H9 (cell line): ENCODE data around the gene SPCS2. TPM values are rescaled to one million over a fixed set of nuclear protein-coding genes. Genes with fewer than 3 reads are reported as not detected.
"Not testable (repeated sequence)": the region's sequence is repeated elsewhere in the genome, so short reads cannot be mapped to it uniquely, and the experiment has no call there.

Experiments
- DNase-seq: peaks from one replicate; pipeline ENCODE4 v3.0.0-alpha.2; 2017
- H2AFZ ChIP-seq: one replicate; pipeline ENCODE4 v1.6.1; 2013; ENCODE audit warnings: mild to moderate bottlenecking, low read length, control low read depth, moderate library complexity
- H2AK5ac ChIP-seq: 2 replicates; pipeline ENCODE4 v1.6.1; 2013; ENCODE audit warnings: low read length, control low read depth, mixed read lengths; ENCODE audit not compliant: insufficient read length
- H2BK120ac ChIP-seq: one replicate; pipeline ENCODE4 v1.6.1; 2013; ENCODE audit warnings: low read depth, mild to moderate bottlenecking, low read length, control low read depth, inconsistent platforms; ENCODE audit not compliant: poor library complexity, severe bottlenecking
- H2BK12ac ChIP-seq: 2 replicates; pipeline ENCODE4 v1.6.1; 2013; ENCODE audit warnings: low read length, control low read depth, mixed read lengths, low read depth; ENCODE audit not compliant: insufficient read length
- H2BK15ac ChIP-seq: 2 replicates; pipeline ENCODE4 v1.6.1; 2013; ENCODE audit warnings: low read depth, low read length, control low read depth
- H2BK20ac ChIP-seq: one replicate; pipeline ENCODE4 v1.6.1; 2013; ENCODE audit warnings: low read depth, mild to moderate bottlenecking, low read length, control low read depth, inconsistent platforms; ENCODE audit not compliant: poor library complexity, severe bottlenecking
- H2BK5ac ChIP-seq: 2 replicates; pipeline ENCODE4 v1.6.1; 2013; ENCODE audit warnings: low read length, control low read depth, mixed read lengths; ENCODE audit not compliant: insufficient read length
- H3K14ac ChIP-seq: 2 replicates; pipeline ENCODE4 v1.6.1; 2013; ENCODE audit warnings: low read length, control low read depth; ENCODE audit not compliant: insufficient read depth
- H3K18ac ChIP-seq: 2 replicates; pipeline ENCODE4 v1.6.1; 2013; ENCODE audit warnings: low read depth, mild to moderate bottlenecking, mixed read lengths, low read length, control low read depth; ENCODE audit not compliant: insufficient read length
- H3K23ac ChIP-seq: 2 replicates; pipeline ENCODE4 v1.6.1; 2013; ENCODE audit warnings: low read length, control low read depth, mixed read lengths, low read depth; ENCODE audit not compliant: insufficient read length
- H3K23me2 ChIP-seq: 2 replicates; pipeline ENCODE4 v1.6.1; 2013; ENCODE audit warnings: low read depth, mild to moderate bottlenecking, mixed read lengths, low read length, control low read depth; ENCODE audit not compliant: insufficient read length, poor library complexity, severe bottlenecking
- H3K27ac ChIP-seq: 2 replicates; pipeline ENCODE4 v1.5.1; 2013; ENCODE audit warnings: low read length, control low read depth, mixed read lengths, low read depth; ENCODE audit not compliant: insufficient read length
- H3K27me3 ChIP-seq: 2 replicates; pipeline ENCODE4 v1.6.1; 2013; ENCODE audit warnings: low read length, control low read depth, inconsistent platforms; ENCODE audit not compliant: insufficient read depth
- H3K4ac ChIP-seq: 2 replicates; pipeline ENCODE4 v1.6.1; 2013; ENCODE audit warnings: low read depth, mild to moderate bottlenecking, control low read depth, inconsistent platforms, low read length, moderate library complexity
- H3K4me1 ChIP-seq: 2 replicates; pipeline ENCODE4 v1.6.1; 2013; ENCODE audit warnings: low read length, control low read depth, inconsistent platforms; ENCODE audit not compliant: insufficient read depth
- H3K4me2 ChIP-seq: 2 replicates; pipeline ENCODE4 v1.6.1; 2013; ENCODE audit warnings: low read length, control low read depth, mixed read lengths; ENCODE audit not compliant: insufficient read length, insufficient read depth
- H3K56ac ChIP-seq: 2 replicates; pipeline ENCODE4 v1.6.1; 2013; ENCODE audit warnings: low read depth, mild to moderate bottlenecking, mixed read lengths, low read length, control low read depth; ENCODE audit not compliant: insufficient read length
- H3K79me1 ChIP-seq: 2 replicates; pipeline ENCODE4 v1.6.1; 2013; ENCODE audit warnings: low read depth, mild to moderate bottlenecking, moderate library complexity, low read length, control low read depth, inconsistent platforms; ENCODE audit not compliant: insufficient read depth, poor library complexity, severe bottlenecking
- H3K79me2 ChIP-seq: 2 replicates; pipeline ENCODE4 v1.6.1; 2013; ENCODE audit warnings: low read length, control low read depth, inconsistent platforms; ENCODE audit not compliant: insufficient read depth
- H3K9ac ChIP-seq: 2 replicates; pipeline ENCODE4 v1.6.1; 2013; ENCODE audit warnings: low read length, control low read depth, mixed read lengths; ENCODE audit not compliant: insufficient read length; ENCODE audit errors: extremely low read depth
- H3K9me3 ChIP-seq: one replicate; pipeline ENCODE4 v1.6.1; 2013; ENCODE audit warnings: low read depth, low read length, inconsistent platforms; ENCODE audit not compliant: control insufficient read depth
- H3T11ph ChIP-seq: one replicate; pipeline ENCODE4 v1.6.1; 2013; ENCODE audit warnings: mild to moderate bottlenecking, low read length, control low read depth, inconsistent platforms
- H4K20me1 ChIP-seq: one replicate; pipeline ENCODE4 v1.6.1; 2013; ENCODE audit not compliant: control insufficient read depth, insufficient read length, insufficient read depth
- H4K5ac ChIP-seq: 2 replicates; pipeline ENCODE4 v1.6.1; 2013; ENCODE audit warnings: low read depth, mild to moderate bottlenecking, mixed read lengths, low read length, control low read depth; ENCODE audit not compliant: insufficient read length
- H4K8ac ChIP-seq: replicated peaks from 2 replicates; pipeline ENCODE4 v1.6.1; 2013; ENCODE audit warnings: low read length, control low read depth, mixed read lengths, low read depth; ENCODE audit not compliant: insufficient read length
- H4K91ac ChIP-seq: 2 replicates; pipeline ENCODE4 v1.6.1; 2013; ENCODE audit warnings: low read depth, mild to moderate bottlenecking, moderate library complexity, mixed read lengths, low read length, control low read depth; ENCODE audit not compliant: insufficient read length
- H3K27ac Mint-ChIP-seq, 3 experiments: 2 replicates in 2 of 3; 3 replicates in 1 of 3; pipeline ENCODE4 v1.8.0; 2020 to 2021; ENCODE audit warnings: mixed read lengths in 3 of 3, mild to moderate bottlenecking in 1 of 3, moderate library complexity in 1 of 3
- H3K27me3 Mint-ChIP-seq: 2 replicates; pipeline ENCODE4 v1.8.0; 2021; ENCODE audit warnings: low read depth, mild to moderate bottlenecking, moderate library complexity, mixed read lengths
- H3K36me3 Mint-ChIP-seq, 3 experiments: 2 replicates in 2 of 3; 3 replicates in 1 of 3; pipeline ENCODE4 v1.8.0; 2020 to 2021; ENCODE audit warnings: low read depth in 3 of 3, mixed read lengths in 3 of 3; ENCODE audit not compliant: insufficient read depth in 1 of 3
- H3K4me1 Mint-ChIP-seq, 2 experiments: 2 replicates each; pipeline ENCODE4 v1.8.0; 2020; ENCODE audit warnings: mixed read lengths in 2 of 2
- H3K4me3 Mint-ChIP-seq, 2 experiments: 2 replicates in 1 of 2; 3 replicates in 1 of 2; pipeline ENCODE4 v1.8.0; 2020 to 2021; ENCODE audit warnings: mild to moderate bottlenecking in 2 of 2, mixed read lengths in 2 of 2, moderate library complexity in 1 of 2
- H3K9me3 Mint-ChIP-seq, 2 experiments: 2 replicates in 1 of 2; 3 replicates in 1 of 2; pipeline ENCODE4 v1.8.0; 2020; ENCODE audit warnings: mild to moderate bottlenecking in 2 of 2, mixed read lengths in 2 of 2, moderate library complexity in 1 of 2
- CTCF ChIP-seq: fragments of 200-600 bp; sonication (generic); conservative IDR thresholded peaks from 3 replicates; pipeline ENCODE4 v1.8.0; 2021; ENCODE audit warnings: antibody characterized with exemption, mild to moderate bottlenecking
- WGBS: extraction: QIAGEN DNeasy Blood & Tissue Kit; methylation state at CpG from one replicate; pipeline ENCODE4 v1.1.7; 2013; ENCODE audit warnings: missing lambda C conversion rate, low lambda C conversion rate, mixed read lengths; ENCODE audit not compliant: insufficient read length; ENCODE audit errors: extremely low coverage; 5-methylcytosine and 5-hydroxymethylcytosine counted together
- total RNA-seq: library from RNA; stranded (reverse); gene quantifications from 2 replicates; pipeline ENCODE4 v1.2.1, GENCODE V29; 2021

SPCS2 gene
- total RNA-seq, 1 experiment from 2014 or later: 144 TPM

- Histone ChIP-seq H2BK15ac (no peak overlapping the region), H2BK120ac (no peak overlapping the region), H3K79me2 (no peaks in the 10 kb centered on the region), H4K5ac (no peak overlapping the region), H3K14ac (peak overlapping the region; percentile 51; the same call in 1 of the 2 replicates), H4K8ac (no peak overlapping the region), H3K4me2 (peak overlapping the region; percentile 96), H3K27me3 (no peaks in the 10 kb centered on the region), H3K4ac (no peak overlapping the region), H2BK20ac (no peak overlapping the region), H3T11ph (no peak overlapping the region), H4K20me1 (no peaks in the 10 kb centered on the region), H4K91ac (no peak overlapping the region), H3K27ac (peak overlapping the region; percentile 22), H3K9me3 (no peaks in the 10 kb centered on the region), H3K56ac (no peak overlapping the region), H2AFZ (no peak overlapping the region), H2BK5ac (no peak overlapping the region), H3K23me2 (peaks cover 9% of the 10 kb centered on the region), H3K9ac (peak overlapping the region; percentile 38), H3K79me1 (no peaks in the 10 kb centered on the region), H3K4me1 (no peaks in the 10 kb centered on the region), H3K18ac (peak overlapping the region; percentile 8), H2BK12ac (no peak overlapping the region), H2AK5ac (no peak overlapping the region), H3K23ac (no peak overlapping the region)
- no peak for TF ChIP-seq CTCF
- peaks cover 12 to 15% of the 10 kb centered on the region in 2 experiments for H3K4me1 Mint-ChIP-seq
- peaks cover 0 to 2% (median 2%) of the 10 kb centered on the region in 3 experiments; a peak in 4 of 7 replicates for H3K36me3 Mint-ChIP-seq
- H3K27ac Mint-ChIP-seq: peak overlapping the region; percentile 49 to 96 (median 89); a peak in 4 of 7 replicates
- no peaks in the 10 kb centered on the region for H3K9me3 Mint-ChIP-seq
- peak overlapping the region; percentile 94 to 96 for H3K4me3 Mint-ChIP-seq
- no CpG with 5 or more reads among the region's 8 CpGs for WGBS
- no peak for DNase-seq
- no peaks in the 10 kb centered on the region for H3K27me3 Mint-ChIP-seq
Measured at GRCh38 chr11:74989260-74989638, 40.2 kb downstream of the SPCS2 start.

GRCh38 chr11:74990150-74990549 lies 41.1 kb downstream of the SPCS2 start:
- H2BK5ac ChIP-seq, H3K27me3 ChIP-seq, H2AFZ ChIP-seq, H3K4me1 ChIP-seq, H3K23me2 ChIP-seq, H3K79me1 ChIP-seq, H4K5ac ChIP-seq, H3K18ac ChIP-seq, H3K4me2 ChIP-seq, H3K9me3 Mint-ChIP-seq, H2BK120ac ChIP-seq, DNase-seq, H3K27me3 Mint-ChIP-seq, H2BK15ac ChIP-seq, H4K91ac ChIP-seq, H3T11ph ChIP-seq, H2BK12ac ChIP-seq, H3K56ac ChIP-seq, H3K9me3 ChIP-seq, H4K8ac ChIP-seq, H2AK5ac ChIP-seq, H3K27ac ChIP-seq, H3K14ac ChIP-seq, H3K23ac ChIP-seq, H3K27ac Mint-ChIP-seq, H3K9ac ChIP-seq, H3K79me2 ChIP-seq, H4K20me1 ChIP-seq, H2BK20ac ChIP-seq, H3K4ac ChIP-seq, H3K36me3 Mint-ChIP-seq: not testable (repeated sequence)
- Mint-ChIP-seq H3K4me3 (peak overlapping the region; percentile 30 to 35; a peak in 3 of 5 replicates), H3K4me1 (peaks cover 12 to 15% of the 10 kb centered on the region in 2 experiments)
- WGBS: no CpG with 5 or more reads among the region's 4 CpGs
